HG03139 (cell line): ENCODE data around the gene CTSE.

ENCODE experiments used
- ATAC-seq: cut with Tn5 transposase; IDR thresholded peaks from one replicate; pipeline ENCODE4 v1.9.1; 2021; ENCODE audit not compliant: unreplicated experiment

CTSE gene

DNA sequence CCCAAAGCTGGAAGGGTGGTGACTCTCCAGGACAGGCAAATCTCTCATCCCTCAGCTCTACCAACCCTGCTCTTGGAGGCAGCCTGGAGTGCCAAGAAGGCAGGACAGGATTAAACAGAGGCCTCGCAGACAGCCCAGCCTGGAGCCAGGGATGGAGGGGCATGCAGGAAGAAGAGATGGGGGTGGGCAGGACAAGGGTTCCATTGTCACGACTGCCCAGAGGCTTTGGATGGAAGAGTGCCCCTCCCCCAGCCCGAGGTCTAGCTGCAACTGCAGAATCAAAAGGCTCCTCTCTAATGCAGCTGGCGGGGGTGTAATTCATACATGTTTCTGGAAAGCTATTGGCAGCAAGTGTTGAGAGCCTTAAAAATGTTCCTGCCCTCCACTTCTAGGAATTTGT lies 29.3 kb downstream of the CTSE start:
- ATAC-seq, result no peak

DNA sequence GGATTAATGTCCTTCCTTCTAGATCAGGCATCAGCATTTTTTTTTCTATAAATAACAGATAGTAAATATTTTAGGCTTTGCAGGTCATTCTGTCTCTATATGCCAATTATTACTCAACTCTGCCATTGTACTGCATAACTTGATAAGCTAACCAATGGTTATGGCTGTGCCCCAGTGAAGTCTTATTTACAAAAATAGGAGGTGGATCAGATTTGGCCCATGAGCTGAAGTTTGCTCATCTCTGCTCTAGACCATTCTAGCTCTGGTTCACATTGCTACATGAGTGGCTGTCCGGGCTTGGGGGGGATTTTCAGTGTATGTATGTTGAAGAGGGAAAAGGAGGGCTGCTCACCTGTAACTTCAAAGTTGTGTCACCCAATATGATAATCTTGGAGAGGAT lies 30.6 kb downstream of the CTSE start:
- no peak for ATAC-seq

DNA sequence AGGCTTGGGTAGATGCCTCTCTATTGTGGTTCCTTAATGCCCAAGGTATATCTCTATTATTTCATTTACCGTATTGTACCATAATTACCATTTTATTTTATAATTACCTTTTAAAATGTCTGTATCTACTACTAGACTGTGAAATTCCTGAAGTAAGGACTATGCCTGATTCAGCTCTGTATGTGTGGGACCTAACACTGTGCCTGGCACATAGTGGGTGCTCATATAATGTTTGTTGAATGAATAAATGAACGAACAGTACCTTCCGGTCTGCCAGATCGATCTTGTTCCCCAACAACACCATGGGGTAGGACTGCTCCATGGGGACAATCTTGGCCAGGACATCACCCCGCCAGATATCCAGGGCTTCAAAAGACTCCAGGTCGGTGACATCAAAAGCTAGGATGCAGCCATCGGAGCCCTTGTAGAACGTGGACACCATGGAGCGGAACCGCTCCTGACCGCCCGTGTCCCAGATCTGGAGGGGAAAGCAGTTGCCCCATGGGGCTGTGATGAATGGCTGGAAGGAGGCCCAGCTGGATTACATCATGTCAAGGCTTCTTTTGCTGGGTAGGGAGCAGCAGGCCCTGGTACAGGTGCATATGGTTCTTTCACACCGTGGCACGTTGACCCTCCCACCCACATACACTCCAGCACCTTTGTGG lies 31.3 kb downstream of the CTSE start:
- ATAC-seq, result no peak

DNA sequence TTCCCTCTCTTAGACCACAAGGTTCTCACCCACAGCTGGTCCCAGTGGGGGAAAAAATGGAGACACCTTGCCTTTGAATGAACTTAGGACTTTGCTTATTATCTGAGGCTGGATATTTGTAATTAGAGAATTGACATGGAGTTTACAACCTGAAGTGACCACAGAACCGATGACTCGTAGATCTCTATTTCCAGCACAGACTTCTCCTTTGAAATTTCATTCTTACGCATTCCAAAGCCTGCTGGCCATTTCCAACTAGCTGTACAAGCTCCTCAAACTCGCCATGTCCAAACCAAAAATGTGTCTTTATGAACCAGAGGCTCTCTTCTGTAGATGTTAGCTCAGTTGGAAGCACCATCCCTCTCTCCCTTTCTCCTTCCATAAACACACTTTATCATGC lies 32.5 kb downstream of the CTSE start:
- no peak for ATAC-seq

DNA sequence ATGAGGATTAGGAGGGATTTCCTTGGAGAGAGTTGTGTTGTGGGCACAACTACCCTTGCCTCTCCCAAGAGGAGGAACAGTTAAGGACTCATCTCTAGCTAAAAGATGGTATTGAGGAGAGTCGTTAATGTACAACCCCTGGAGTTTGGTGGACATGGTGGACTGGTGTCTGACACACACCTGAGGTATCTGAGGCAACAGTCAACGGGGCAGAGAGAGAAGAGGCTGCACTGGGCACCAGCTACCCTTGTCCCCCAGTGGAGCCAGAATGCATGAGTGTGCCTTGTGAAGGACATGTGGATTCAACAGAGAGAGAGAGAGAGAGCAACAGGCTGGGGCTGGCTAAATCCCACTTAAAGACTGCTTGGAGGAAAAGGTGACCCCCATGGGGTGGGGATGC lies 33.5 kb downstream of the CTSE start:
- no peak for ATAC-seq

DNA sequence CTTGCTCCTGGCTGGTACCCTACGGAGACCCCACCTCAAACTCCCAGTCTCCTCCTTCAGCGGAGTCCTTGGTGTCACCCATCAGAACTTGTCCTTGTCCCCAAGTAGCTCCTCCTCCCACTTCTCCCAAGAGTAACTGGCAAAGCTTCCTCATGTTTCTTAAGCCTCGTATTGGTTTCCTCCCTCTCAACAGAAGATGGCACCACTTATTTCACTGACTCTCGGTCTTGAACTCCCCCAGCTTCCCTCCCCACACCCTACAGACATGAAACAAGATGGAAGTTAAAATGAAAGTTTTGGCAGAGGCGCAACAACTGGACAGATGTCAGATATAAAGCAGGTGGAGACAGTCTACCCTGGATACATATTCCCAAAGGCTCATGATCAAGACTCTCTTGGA lies 33.9 kb downstream of the CTSE start:
- no peak for ATAC-seq

DNA sequence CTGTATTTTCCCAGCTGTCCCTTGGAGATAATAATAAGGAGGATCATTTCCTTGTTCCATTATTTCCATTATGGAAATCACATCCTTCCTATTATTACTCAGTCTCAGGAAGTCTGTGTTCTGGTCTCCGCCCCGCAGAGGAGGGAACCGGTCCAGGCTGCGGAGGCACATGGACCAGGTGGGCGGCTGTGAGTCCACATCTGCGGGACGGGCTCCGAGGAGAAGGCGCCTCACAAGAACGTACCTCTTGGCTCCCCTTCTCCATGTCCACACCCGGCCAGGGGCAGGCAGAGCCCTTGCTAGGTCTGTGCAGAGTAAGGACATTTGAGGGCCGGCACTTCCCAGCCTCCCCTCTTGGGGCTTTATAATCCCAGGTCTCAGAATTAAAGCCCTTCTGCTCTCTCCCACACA lies 35.1 kb downstream of the CTSE start:
- no peak for ATAC-seq

DNA sequence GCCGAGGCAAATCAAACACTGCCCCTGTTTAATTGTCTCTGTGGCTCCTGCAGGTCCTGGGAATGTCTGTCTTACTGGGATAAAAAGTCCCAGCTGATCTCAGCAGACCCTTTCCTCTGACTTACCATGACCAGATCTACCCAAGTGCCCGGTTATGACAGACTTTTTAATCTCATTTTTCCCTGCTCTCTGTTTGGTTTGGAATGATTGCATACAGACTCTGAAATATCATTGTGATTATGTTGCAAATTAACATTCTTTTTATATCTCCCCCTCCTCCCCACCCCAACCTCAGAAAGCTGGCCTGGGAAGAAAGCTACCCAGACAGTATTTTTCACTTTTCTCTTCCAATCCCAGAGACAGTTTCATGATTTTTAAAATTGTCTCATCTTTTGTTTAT lies 36.8 kb downstream of the CTSE start:
- no peak for ATAC-seq

DNA sequence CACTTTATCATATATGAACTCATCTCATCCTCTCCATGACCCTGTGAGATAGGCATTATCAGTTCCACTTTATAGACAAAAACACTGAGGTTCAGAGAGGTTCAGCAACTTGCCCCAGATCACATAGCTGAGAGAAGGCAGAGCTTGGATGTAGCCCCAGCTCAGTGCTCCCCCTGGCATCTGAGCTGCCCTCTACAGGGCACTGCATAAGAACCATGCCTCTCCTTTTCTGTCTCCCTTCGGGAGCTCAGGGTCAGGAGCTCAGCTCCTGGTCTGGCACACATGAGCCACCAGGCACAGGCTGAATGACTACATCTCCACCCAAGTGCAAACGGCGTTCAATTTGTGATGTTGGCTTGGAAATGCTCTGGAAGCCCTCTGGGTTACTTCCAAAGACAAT lies 37.4 kb downstream of the CTSE start:
- ATAC-seq, result no peak

DNA sequence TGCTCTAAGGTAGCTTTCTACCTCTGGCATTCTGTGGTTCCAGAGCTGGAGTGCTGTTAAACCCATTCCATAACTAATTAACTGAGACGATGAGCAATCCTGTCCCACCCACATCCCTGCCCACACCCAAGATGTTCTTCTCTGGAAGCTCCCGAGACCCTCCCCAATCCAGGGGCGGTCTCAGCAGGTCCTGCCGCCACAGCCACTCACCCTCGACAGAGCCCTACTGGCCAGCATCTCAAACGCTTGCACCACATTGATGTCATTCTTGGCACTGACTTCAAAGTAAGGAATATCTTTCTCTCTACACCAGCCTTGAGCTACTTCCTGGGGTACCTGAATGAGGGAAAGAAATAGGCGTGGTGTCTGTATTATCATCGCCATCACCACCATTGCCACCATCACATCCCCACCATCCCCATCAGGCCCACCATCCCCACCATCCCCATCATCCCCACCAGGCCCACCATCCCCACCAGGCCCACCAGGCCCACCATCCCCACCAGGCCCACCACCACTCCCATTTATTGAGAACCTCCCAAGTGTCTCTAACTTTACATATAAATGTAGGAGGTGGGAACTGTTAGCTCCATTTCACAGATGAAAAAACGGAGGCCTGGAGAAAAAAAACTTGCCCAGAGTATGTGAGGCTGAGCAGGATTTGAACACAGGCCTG lies 38.2 kb downstream of the CTSE start:
- no peak for ATAC-seq

DNA sequence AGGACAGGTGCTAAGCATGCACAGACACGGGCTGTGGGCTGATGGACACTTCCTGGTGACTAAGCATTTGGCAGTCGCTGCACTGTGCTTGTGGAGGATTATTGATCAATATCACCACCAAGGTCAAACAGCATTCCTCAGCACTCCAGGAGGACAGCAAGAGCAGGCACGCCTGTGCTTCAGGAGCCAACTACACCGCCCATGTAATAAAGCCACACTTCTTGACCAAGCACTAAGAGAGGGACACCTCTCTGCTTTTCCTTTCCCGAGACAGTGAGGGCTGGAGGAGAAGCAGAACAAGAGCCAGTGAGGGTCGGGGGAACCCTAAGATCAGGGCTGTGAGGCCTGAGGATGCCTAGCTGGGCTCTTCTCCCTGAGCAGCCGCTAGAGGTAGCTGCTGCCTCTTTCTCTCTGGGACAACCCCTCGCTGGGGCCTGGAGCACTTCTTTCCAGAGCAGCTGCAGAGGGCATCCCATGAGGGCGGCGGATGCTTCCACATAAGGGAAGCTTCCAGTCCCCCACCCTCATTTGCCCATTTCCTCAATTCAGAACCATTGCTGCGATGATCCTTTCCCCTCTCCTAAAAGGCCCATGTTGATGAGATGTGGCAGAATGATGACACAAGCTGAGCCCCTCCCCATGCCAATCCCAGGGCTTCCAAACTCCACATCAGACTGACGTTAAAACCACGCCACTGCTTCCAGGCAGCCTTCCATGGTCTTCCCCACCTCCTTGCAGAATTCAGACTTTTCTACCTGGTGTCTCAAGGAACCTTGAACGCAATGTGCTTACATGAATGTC lies 39.6 kb downstream of the CTSE start:
- no peak for ATAC-seq

DNA sequence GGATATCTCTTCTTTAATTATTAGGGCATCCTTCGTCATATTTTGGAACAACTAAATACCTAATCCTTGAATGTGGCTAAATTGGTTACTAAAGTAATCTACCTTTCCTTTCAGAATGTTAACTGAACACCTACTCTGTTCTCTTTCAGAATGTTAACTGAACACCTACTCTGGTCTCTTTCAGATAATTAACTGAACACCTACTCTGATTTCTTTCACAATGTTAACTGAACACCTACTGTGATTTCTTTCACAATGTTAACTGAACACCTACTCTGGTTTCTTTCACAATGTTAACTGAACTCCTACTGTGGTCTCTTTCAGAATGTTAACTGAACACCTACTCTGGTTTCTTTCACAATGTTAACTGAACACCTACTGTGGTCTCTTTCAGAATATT lies 42.4 kb downstream of the CTSE start:
- ATAC-seq, result no peak

DNA sequence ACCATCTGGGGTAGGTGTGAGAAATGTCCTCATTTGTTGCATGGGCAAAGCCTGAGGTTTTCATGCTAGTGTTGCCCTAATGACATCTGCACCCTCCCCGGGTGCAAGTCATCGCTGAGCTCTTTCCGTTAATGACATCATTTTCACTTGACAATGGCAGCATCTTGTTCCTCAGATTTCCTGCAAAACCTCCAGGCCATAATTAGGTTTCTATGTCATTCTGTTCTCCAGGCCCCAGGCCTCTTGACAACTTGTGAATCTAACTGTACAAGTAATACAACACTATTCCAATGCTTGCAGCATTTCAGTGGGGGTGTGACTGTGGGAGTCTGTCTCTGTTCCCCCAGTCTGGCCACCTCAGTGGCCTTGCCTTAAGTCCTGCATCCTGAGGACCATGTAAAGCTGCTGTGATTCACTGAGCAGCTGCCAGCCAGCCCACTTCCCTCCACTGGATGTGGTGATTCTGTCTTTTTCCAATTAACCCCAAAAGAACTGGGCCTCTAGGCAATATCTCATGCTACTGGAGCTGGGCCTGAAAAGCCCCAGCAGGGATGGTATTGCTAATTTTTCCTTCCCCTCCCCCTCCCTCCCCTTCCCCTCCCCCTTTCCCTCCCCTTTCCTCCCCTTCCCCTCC lies 43.3 kb downstream of the CTSE start:
- no peak for ATAC-seq

DNA sequence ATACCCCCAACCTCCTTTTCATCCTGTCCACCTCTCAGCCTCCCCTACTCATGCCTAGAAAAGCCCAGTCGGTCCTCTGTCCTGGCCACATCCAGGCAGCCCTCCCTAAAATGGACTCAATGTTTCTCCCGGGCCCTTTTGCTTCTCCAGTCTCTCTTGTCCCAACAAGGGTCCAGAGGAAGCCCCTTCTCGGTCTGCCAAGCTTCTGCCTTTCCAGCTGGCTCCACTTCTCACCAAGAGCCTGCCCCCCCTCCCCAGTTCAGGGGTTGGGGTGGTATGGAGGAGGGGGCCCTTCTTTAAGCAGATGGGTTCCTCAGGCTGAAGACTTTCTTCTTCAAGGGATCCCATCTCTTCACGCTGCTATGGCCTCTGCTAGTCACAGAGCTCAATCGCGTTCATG lies 44.4 kb downstream of the CTSE start:
- no peak for ATAC-seq

DNA sequence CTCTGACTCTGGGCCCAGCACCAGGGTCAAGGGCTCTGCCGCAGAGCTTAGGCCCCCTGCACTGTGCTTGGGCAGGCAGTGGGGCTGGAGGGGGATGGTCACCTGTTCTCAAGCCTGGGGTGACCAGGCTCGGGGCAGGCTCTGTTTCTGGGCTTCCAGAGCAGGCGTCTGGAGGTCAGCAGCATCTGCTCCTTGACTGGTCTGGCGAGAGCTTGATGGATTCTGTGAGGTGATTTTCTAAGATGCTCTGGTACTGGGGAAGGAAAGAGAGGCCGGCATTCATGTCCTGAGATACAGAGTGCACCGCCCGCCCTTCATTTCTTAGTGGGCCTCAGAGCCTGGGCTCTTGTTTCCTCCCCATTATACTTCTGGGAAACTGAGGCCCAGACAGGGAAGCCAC lies 45.0 kb downstream of the CTSE start:
- no peak for ATAC-seq

DNA sequence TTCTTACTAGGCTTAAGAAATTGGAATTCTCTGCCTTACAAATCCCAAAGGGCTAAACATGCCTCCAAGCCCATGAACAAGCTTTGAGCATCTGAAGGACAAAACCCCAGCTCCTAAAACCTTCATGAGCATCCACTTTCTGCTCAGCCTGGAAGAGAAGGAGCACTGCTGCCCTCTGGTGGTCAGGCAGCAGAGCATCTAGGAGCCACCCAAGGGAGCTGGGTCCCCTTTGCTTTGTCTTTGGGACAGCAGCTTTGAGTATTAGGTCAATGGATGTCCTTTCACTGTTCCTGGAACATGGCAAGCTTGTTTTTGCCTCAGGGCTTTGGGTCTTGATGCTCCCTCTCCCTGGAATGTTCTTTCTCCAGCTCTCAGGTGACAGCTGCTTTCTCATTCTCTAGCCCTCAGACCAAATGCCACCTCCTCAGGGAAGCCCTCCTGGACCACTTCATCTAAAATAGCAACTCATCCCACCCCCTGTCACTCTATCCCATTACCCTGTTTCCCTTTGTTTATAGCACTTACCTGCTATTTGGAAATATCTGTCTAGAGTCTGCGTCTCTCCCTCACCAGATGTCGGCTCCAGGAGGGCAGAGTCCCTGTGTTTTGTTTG lies 46.2 kb downstream of the CTSE start:
- no peak for ATAC-seq

DNA sequence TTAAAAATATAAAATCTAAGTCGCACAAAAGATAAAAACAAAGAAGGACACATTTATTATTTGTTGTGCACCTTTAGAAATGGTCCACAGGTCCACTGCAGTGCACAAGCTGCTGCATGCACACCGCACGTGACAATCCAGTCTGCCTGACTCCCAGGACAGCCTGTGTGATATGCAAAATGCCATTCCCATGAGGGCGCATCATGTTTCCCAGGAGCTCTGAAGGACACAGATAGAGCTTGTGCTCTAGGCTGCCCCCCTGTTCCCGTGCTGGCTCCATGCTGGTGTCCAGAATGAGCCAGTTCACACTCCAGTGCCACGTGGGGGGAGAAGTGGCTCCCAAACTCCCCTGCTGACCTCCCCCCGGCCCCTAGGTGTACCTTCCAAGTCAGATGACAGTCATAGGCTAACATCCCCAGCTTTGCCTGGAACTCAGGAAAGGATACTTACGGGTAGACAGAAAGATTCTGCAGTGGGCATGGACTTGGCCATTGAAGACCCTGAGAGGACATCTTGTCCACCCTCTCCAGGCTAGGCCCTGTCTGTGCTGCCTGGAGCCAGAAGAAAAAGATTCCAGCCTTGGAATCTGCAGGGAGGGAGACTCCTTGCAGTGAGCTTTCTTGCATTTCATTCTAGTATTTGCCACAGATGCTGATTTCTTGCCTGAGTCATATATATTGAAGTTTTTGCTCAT lies 46.8 kb downstream of the CTSE start:
- ATAC-seq, result no peak

DNA sequence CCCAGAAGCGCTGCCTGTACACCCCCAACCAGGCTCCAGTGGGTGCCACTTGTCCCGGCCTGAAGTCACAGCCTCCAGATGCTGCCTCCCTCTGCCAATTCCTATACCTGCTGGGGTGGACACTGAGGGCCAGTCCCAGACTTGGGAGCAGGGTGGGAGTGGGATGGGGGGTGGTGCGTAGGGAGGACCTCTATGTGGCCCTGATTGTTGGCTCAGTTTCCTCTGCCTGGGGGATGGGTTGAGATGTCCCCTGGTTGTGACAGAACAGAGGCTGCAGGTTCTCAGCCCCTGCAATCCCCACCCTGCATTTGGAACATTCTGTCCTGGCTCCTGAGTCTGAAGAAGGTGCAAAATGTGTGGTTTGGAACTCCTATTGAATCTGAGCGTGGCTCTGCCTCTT lies 47.7 kb downstream of the CTSE start:
- ATAC-seq, result no peak

DNA sequence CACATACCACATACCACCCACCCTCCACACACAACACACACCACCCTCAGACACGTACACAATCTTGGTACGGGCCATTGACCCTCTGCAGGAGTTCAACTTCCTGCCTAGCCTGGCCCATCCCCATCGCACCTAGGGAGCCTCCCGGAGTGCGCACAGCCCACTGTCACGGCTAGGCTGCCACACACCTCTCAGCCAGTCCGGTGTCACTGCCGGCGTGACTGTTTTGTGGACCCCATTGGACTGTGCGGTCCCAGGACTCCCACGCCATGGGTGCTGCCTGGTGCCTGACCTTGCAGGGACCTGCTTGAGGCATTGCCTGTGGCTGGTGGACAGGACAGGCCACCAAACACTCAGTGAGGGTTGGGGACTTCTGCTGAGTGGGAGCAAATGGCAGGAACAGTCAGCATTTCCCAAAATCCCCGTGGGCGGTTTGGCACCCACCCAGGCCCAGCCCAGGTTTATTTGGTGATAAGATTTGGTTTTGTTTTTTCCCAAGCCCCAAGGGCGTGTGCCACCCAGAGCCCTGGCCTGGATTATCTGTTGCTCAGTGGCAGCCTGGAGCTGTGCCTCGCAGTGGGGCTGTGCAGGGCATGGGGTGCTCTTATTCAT lies 48.2 kb downstream of the CTSE start:
- ATAC-seq, result no peak

DNA sequence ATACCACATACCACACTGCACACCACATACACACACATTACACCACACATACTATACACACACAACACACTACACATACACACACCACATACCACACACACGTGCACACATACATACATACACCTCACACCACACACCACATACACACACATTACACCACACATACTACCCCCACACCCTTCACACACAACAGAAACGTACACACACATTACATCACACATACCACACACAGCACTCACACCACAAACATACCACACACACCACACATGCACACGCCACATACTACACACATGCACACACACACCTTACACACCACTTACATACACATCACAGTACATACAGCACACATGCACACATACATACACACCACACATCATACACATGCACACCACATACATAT lies 49.0 kb downstream of the CTSE start:
- ATAC-seq, result no peak
